OCI-LY3 (cell line): ENCODE measurements around the gene LRRN4CL.

Source experiments
- H2AFZ ChIP-seq: fragments of 200-600, 300-600 bp; shearing (Covaris generic); 2 replicates; pipeline ENCODE4 v1.6.0; 2014; ENCODE audit warnings: antibody characterized with exemption, low read depth, low read length
- H3K27ac ChIP-seq: fragments of 200-600, 300-600 bp; sonication (generic); 2 replicates; pipeline ENCODE4 v1.5.1; 2014; ENCODE audit warnings: mild to moderate bottlenecking, low read length, moderate library complexity, mixed read lengths
- H3K27me3 ChIP-seq: fragments of 200-600, 300-600 bp; sonication (generic); 2 replicates; pipeline ENCODE4 v1.6.1; 2014; ENCODE audit warnings: low read depth, low read length, mixed read lengths
- H3K36me3 ChIP-seq: fragments of 200-600, 300-600 bp; sonication (generic); replicated peaks from 2 replicates; pipeline ENCODE3; 2014; ENCODE audit warnings: low read depth, low read length, mixed read lengths
- H3K4me1 ChIP-seq: fragments of 300-600, 200-600 bp; sonication (generic); 2 replicates; pipeline ENCODE4 v1.6.1; 2014; ENCODE audit warnings: low read length, mixed read lengths
- H3K4me2 ChIP-seq: fragments of 200-600, 300-600 bp; sonication (generic); 2 replicates; pipeline ENCODE4 v1.6.1; 2014; ENCODE audit warnings: low read length, mixed read lengths
- H3K4me3 ChIP-seq: fragments of 300-600, 200-600 bp; sonication (generic); 2 replicates; pipeline ENCODE4 v1.5.1; 2014; ENCODE audit warnings: antibody characterized with exemption, mild to moderate bottlenecking, low read length, moderate library complexity
- H3K79me2 ChIP-seq: fragments of 300-600, 200-600 bp; shearing (Covaris generic); 2 replicates; pipeline ENCODE4 v1.6.1; 2014; ENCODE audit warnings: mild to moderate bottlenecking, low read length, mixed read lengths
- H3K9ac ChIP-seq: fragments of 300-600, 200-600 bp; shearing (Covaris generic); 2 replicates; pipeline ENCODE4 v1.6.0; 2014; ENCODE audit warnings: mild to moderate bottlenecking, low read length, moderate library complexity
- H3K9me3 ChIP-seq: fragments of 200-600, 300-600 bp; shearing (Covaris generic); 2 replicates; pipeline ENCODE4 v1.6.1; 2014; ENCODE audit warnings: low read length, mixed read lengths; ENCODE audit not compliant: insufficient read depth
- H4K20me1 ChIP-seq: fragments of 200-600, 300-600 bp; sonication (generic); 2 replicates; pipeline ENCODE4 v1.6.1; 2016; ENCODE audit warnings: low read length, mixed read lengths; ENCODE audit not compliant: insufficient read depth
- CTCF ChIP-seq: fragments of 200-600, 300-600 bp; sonication (generic); IDR thresholded peaks from 2 replicates; pipeline ENCODE4 v1.5.1; 2014; ENCODE audit warnings: antibody characterized with exemption, low read length, low read depth
- EZH2phosphoT487 ChIP-seq: fragments of 200-600 bp; shearing (Covaris generic); IDR thresholded peaks from 2 replicates; pipeline ENCODE4 v1.6.1; 2018; ENCODE audit warnings: antibody characterized with exemption, mixed run types, low read depth

Gene LRRN4CL

GRCh38 chr11:62713343-62713742 lies 24.0 kb upstream of the LRRN4CL start:
- H2AFZ ChIP-seq = no peak overlapping the region
- H4K20me1 ChIP-seq = no peaks in the 10 kb centered on the region
- peaks cover 80% of the 10 kb centered on the region for H3K36me3 ChIP-seq
- no peak overlapping the region for H3K4me3 ChIP-seq
- H3K79me2 ChIP-seq = peaks cover 36% of the 10 kb centered on the region
- H3K27ac ChIP-seq = 0 out of 2 replicates have a peak overlapping the region, but pooled peaks have one; percentile 21
- H3K4me2 ChIP-seq = no peak overlapping the region
- no peak overlapping the region for H3K9ac ChIP-seq
- no peaks in the 10 kb centered on the region for H3K27me3 ChIP-seq
- no peaks in the 10 kb centered on the region for H3K9me3 ChIP-seq
- no peak for TF ChIP-seq EZH2phosphoT487
- no peak for TF ChIP-seq CTCF
- H3K4me1 ChIP-seq = peaks cover 16% of the 10 kb centered on the region

- no peaks in the 10 kb centered on the region for H3K27me3 ChIP-seq
- H3K9ac ChIP-seq = no peak overlapping the region
- H2AFZ ChIP-seq = no peak overlapping the region
- TF ChIP-seq EZH2phosphoT487 (no peak), CTCF (no peak)
- H3K79me2 ChIP-seq = peaks cover 34% of the 10 kb centered on the region
- peak overlapping the region; percentile 21 for H3K27ac ChIP-seq
- H3K9me3 ChIP-seq = no peaks in the 10 kb centered on the region
- H3K4me3 ChIP-seq = no peak overlapping the region
- no peaks in the 10 kb centered on the region for H4K20me1 ChIP-seq
- H3K4me1 ChIP-seq = peaks cover 16% of the 10 kb centered on the region
- no peak overlapping the region for H3K4me2 ChIP-seq
- H3K36me3 ChIP-seq = peaks cover 80% of the 10 kb centered on the region
These were observed 23.5 kb upstream of the LRRN4CL start for GRCh38 chr11:62712861-62713260.

GRCh38 chr11:62712276-62712812 lies 23.0 kb upstream of the LRRN4CL start:
- no peak for TF ChIP-seq EZH2phosphoT487
- no peak for TF ChIP-seq CTCF

GRCh38 chr11:62710001-62710345 lies 20.6 kb upstream of the LRRN4CL start:
- peak overlapping the region; percentile 63; the same call in 1 of the 2 replicates for H2AFZ ChIP-seq
- no peak for TF ChIP-seq CTCF
- no peak for TF ChIP-seq EZH2phosphoT487

More at GRCh38 chr11:62712276-62712812, 23.0 kb upstream of the LRRN4CL start:
- Histone ChIP-seq H3K27me3 (no peaks in the 10 kb centered on the region), H3K4me2 (no peak overlapping the region), H3K9me3 (no peaks in the 10 kb centered on the region), H2AFZ (no peak overlapping the region), H3K36me3 (peaks cover 79% of the 10 kb centered on the region), H3K4me1 (peaks cover 16% of the 10 kb centered on the region), H4K20me1 (no peaks in the 10 kb centered on the region), H3K9ac (no peak overlapping the region), H3K79me2 (peaks cover 29% of the 10 kb centered on the region), H3K27ac (peak overlapping the region; percentile 21; the same call in 1 of the 2 replicates), H3K4me3 (no peak overlapping the region)

More at GRCh38 chr11:62710001-62710345, 20.6 kb upstream of the LRRN4CL start:
- Histone ChIP-seq H3K79me2 (peaks cover 23% of the 10 kb centered on the region), H3K4me1 (peaks cover 28% of the 10 kb centered on the region), H3K27ac (peak overlapping the region; percentile 84), H3K9ac (peak overlapping the region; percentile 78), H3K9me3 (no peaks in the 10 kb centered on the region), H4K20me1 (no peaks in the 10 kb centered on the region), H3K4me2 (peak overlapping the region; percentile 89), H3K27me3 (no peaks in the 10 kb centered on the region), H3K4me3 (peak overlapping the region; percentile 81), H3K36me3 (peaks cover 66% of the 10 kb centered on the region)
